ENCODE results near the gene PTAFR. TPM values are rescaled to one million over a fixed set of nuclear protein-coding genes. Genes with fewer than 3 reads are reported as not detected.

The PTAFR gene
- total RNA-seq, 1 experiment from 2014 or later = 2.6 TPM

- TF ChIP-seq USF1 (CRISPR knock-in tag; IDR thresholded peaks at IDR 0.05) (no peak), ZNF532 (CRISPR knock-in tag; IDR thresholded peaks at IDR 0.05; ENCODE audit: borderline replicate concordance) (no peak)
Observed at GRCh38 chr1:28148880-28149195, 27.7 kb downstream of the PTAFR start (continued).

- DNase-seq (ENCODE audit: low spot score) (peak; percentile 31), ATAC-seq (peak; percentile 69)
- ChIA-PET POLR2A (interaction anchor here (0.6 kb wide), 1 partner anchor 1213 kb away, joined by 3 read pairs; no protein-coding TSS in a partner anchor), CTCF (interaction anchor here (0.6 to 2.4 kb wide), 12 partner anchors 8 to 61 kb away, joined by 3 to 13 read pairs (median 4); partner anchors contain the start of gene EYA3)
- Mint-ChIP-seq H3K4me3 (no peak overlapping the region), H3K27me3 (ENCODE audit: low read depth) (no peaks in the 10 kb centered on the region), H3K4me1 (peaks cover 18% of the 10 kb centered on the region), H3K27ac (peak overlapping the region; percentile 65), H3K36me3 (peaks cover 5% of the 10 kb centered on the region; the same call in 1 of the 2 replicates), H3K9me3 (peaks cover 11% of the 10 kb centered on the region)
- TF ChIP-seq NFE2L1 (CRISPR knock-in tag; IDR thresholded peaks at IDR 0.05) (no peak), ZNF219 (CRISPR knock-in tag; IDR thresholded peaks at IDR 0.05; ENCODE audit: borderline replicate concordance) (no peak), CREM (CRISPR knock-in tag; IDR thresholded peaks at IDR 0.05) (no peak), ATF2 (CRISPR knock-in tag; IDR thresholded peaks at IDR 0.05; ENCODE audit: borderline replicate concordance, low read depth) (no peak), MXD4 (CRISPR knock-in tag; IDR thresholded peaks at IDR 0.05; ENCODE audit: borderline replicate concordance) (no peak), GTF2I (CRISPR knock-in tag; conservative IDR thresholded peaks at IDR 0.05) (no peak), FOXJ3 (CRISPR knock-in tag; IDR thresholded peaks at IDR 0.05; ENCODE audit: borderline replicate concordance) (no peak), ETV6 (CRISPR knock-in tag; IDR thresholded peaks at IDR 0.05) (no peak), NR2C2 (CRISPR knock-in tag; IDR thresholded peaks at IDR 0.05) (no peak), ZNF423 (CRISPR knock-in tag; IDR thresholded peaks at IDR 0.05) (no peak), ATF6 (CRISPR knock-in tag; IDR thresholded peaks at IDR 0.05) (no peak), ZMAT4 (CRISPR knock-in tag; IDR thresholded peaks at IDR 0.05) (no peak), ZNF425 (CRISPR knock-in tag; conservative IDR thresholded peaks at IDR 0.05) (no peak), EMX1 (CRISPR knock-in tag; IDR thresholded peaks at IDR 0.05) (no peak), AFF4 (CRISPR knock-in tag; IDR thresholded peaks at IDR 0.05; ENCODE audit: borderline replicate concordance) (no peak), CDX4 (CRISPR knock-in tag; IDR thresholded peaks at IDR 0.05; ENCODE audit: borderline replicate concordance) (no peak), TP53 (CRISPR knock-in tag; IDR thresholded peaks at IDR 0.05) (no peak)
Observed at GRCh38 chr1:28147264-28148094, 29.0 kb downstream of the PTAFR start.

All from WTC11 (cell line).